HepG2 (cell line): Measurements from ENCODE around the gene GRM4.

ENCODE experiments used
- ARID2 ChIP-seq: sonication (generic); formaldehyde crosslinking; IDR thresholded peaks from 2 replicates; pipeline ENCODE4 v1.8.1; 2022; ENCODE audit warnings: mild to moderate bottlenecking, missing genetic modification reagents, borderline replicate concordance
- ASH2L ChIP-seq: fragments of 300-600, 200-600 bp; sonication (generic); IDR thresholded peaks from 2 replicates; pipeline ENCODE4 v1.7.0; 2017; ENCODE audit warnings: low read depth, mild to moderate bottlenecking, moderate library complexity, mixed read lengths, low read length; ENCODE audit not compliant: insufficient read length
- ESRRA ChIP-seq: sonication (generic); formaldehyde crosslinking; IDR thresholded peaks from 2 replicates; pipeline ENCODE4 v1.5.1; 2020; ENCODE audit warnings: mild to moderate bottlenecking, low read depth, missing genetic modification reagents
- MYC ChIP-seq: sonication (generic); formaldehyde crosslinking; IDR thresholded peaks from 2 replicates; pipeline ENCODE4 v1.9.0; 2021; ENCODE audit warnings: missing genetic modification reagents, borderline replicate concordance
- NFRKB ChIP-seq: fragments of 450-650 bp; IDR thresholded peaks from 2 replicates; pipeline ENCODE4 v1.6.1; 2017
- PHB2 ChIP-seq: fragments of 450-650 bp; IDR thresholded peaks from 2 replicates; pipeline ENCODE4 v1.6.1; 2018; ENCODE audit not compliant: partially characterized antibody
- RXRA ChIP-seq: sonication (generic); formaldehyde crosslinking; IDR thresholded peaks from 2 replicates; pipeline ENCODE4 v1.5.1; 2020; ENCODE audit warnings: missing genetic modification reagents
- SIN3A ChIP-seq: IDR thresholded peaks from 2 replicates; pipeline ENCODE4 v1.6.1; 2011; ENCODE audit warnings: low read depth, mild to moderate bottlenecking, control low read depth, low read length, borderline replicate concordance
- ZNF274 ChIP-seq: sonication (generic); formaldehyde crosslinking; IDR thresholded peaks from 2 replicates; pipeline ENCODE4 v1.5.1; 2020; ENCODE audit warnings: mild to moderate bottlenecking, missing genetic modification reagents

- TF ChIP-seq SIN3A (no peak), NFRKB (no peak), RXRA (CRISPR knock-in tag) (no peak), PHB2 (no peak), ESRRA (CRISPR knock-in tag) (no peak), ASH2L (no peak), MYC (CRISPR knock-in tag) (no peak), ZNF274 (CRISPR knock-in tag) (no peak), ARID2 (CRISPR knock-in tag) (no peak)
These were observed 126.8 kb downstream of the GRM4 start for GRCh38 chr6:34018961-34019606.
